ENCODE measurements around the gene OR6B2.

OR6B2 gene

DNA sequence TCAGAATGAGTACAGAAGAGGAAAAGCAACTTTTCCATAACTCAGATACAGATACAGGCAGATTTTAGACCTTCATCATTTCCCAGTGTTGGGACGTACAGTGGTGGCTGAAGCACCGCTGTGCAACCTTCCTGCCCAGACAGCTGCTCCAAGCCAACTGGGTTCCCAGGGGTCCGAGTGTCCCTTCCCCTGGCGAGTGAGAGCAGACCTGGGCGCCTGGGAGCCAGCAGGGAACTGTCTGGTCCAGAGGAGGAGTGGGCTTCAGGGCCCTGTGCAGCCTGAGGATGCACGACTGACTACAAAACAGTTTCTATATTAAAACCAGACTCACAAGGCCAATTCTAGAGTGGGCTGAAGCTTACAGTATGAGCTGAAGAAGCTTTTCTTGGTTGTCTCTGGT is 11.1 kb upstream of the OR6B2 start:
- DNase-seq (ENCODE audit: low read depth): no peak

GRCh38 chr2:240037358-240037757 is 7.1 kb upstream of the OR6B2 start:
- DNase-seq (ENCODE audit: low read depth): no peak

- no peak for DNase-seq (ENCODE audit: low read depth)
These were observed 3.1 kb upstream of the OR6B2 start for GRCh38 chr2:240033330-240033678.

DNA sequence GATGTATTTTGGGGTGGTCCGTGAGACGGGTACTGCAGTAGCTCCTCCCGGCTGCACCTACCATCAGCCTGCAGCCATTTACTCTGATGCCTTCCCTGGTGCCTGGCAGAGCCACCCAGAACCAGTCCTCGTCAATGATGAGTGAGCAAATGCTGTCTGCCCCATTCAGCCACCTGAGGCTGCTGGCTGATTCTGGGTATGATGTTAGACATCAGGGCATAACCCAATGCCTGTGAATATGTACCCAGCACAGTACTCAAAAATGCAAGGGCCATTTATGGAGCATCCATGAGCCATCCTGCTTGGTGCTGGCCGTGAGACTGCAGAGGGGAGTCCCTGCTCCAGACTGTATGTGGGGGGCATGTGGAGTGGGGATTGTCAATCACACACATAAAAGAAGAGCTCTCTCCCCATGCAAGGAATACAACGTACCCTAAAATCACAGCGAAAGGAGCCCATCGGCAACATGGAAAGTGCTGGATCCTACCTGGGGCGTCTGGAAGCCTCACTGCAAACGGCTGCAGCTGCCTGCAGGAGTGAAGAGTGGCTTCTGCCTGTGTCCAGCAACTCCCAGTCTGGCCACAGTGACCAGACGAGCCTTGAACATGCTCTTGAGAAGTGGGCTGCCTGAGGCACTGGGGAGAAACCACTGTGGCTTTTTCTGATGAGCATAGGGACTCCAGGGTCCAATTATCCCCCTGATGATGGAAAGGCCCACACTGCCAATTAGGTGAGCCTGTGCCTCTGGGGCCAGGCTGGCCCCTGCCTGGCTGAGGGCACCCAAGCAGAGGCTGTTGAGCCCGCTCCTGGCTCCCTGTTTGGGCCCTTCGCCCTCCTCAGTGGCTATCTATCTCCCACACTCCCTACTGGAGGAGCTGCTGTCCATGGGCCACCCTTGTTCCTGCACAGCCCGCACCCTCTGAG is 2.4 kb upstream of the OR6B2 start:
- DNase-seq (ENCODE audit: low read depth): no peak

- no peak for DNase-seq (ENCODE audit: low read depth)
These were observed 5.5 kb downstream of the OR6B2 start for GRCh38 chr2:240024766-240025165.

GRCh38 chr2:240023792-240024191 is 6.4 kb downstream of the OR6B2 start:
- no peak for DNase-seq (ENCODE audit: low read depth)

- DNase-seq (ENCODE audit: low read depth): peak; percentile 18
These were observed 8.6 kb downstream of the OR6B2 start for GRCh38 chr2:240021488-240022104.

GRCh38 chr2:240018071-240018750 is 12.0 kb downstream of the OR6B2 start:
- DNase-seq (ENCODE audit: low read depth): no peak

DNA sequence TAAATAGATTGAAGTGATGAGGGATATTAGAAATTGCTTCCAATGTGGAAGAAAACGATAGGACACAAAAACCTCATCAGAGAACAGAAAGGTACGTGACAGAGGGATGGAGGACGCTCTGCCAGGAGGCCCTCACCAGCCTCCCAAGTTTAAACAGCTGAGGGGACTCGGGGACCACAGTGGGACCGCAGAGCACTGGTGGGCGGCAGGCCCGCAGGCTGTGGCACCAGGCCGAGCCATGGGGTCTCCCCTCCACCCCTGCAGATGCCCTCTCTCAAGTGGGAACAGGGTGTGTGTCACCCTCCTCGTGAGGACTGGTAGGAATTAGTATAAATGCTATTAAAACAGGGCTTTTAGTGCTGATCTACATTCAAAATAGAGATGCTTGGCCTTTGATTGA is 15.9 kb downstream of the OR6B2 start:
- no peak for DNase-seq (ENCODE audit: low read depth)

- DNase-seq (ENCODE audit: low read depth): no peak
These were observed 16.9 kb downstream of the OR6B2 start for GRCh38 chr2:240013343-240013742.

- no peak for DNase-seq (ENCODE audit: low read depth)
These were observed 27.2 kb downstream of the OR6B2 start for GRCh38 chr2:240002983-240003382.

GRCh38 chr2:240000671-240001070 is 29.6 kb downstream of the OR6B2 start:
- no peak for DNase-seq (ENCODE audit: low read depth)

- no peak for DNase-seq (ENCODE audit: low read depth)
These were observed 32.4 kb downstream of the OR6B2 start for GRCh38 chr2:239997686-239998409.

DNA sequence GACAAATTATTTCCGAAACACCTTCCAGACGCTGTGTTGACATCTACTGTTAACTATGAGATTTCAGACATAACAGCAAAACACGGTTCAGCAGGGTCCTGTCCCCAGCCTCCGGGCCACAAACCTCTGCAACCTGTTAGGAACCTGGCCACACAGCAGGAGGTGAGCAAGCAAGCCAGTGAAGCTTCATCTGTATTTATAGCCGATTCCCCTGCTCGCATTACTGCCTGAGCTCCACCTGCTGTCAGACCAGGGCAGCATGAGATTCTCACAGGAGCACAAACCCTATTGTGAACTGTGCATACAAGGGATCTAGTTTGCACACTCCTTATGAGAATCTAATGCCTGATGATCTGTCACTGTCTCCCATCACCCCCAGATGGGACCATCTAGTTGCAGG is 36.1 kb downstream of the OR6B2 start:
- DNase-seq (ENCODE audit: low read depth): no peak

DNA sequence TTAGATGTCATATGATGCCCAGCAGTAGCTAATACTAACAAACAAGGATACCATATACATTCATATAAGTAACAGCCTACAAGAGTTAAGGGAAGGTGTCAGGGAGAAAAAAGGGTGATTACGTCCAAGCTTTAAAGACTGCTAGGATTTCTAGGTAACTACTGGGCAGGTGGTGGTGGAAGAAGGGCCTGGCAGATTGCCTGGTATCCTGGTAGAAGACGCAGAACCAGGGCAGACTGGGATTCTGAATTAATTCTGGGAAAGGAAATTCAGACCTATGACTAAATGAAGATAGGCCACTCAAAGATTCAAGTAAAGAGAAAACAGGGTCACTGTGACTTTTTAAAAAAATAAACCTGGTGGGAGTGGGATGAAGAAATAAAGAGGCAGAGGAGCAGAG is 36.9 kb downstream of the OR6B2 start:
- no peak for DNase-seq (ENCODE audit: low read depth)

- peak; percentile 28 for DNase-seq (ENCODE audit: low read depth)
These were observed 38.4 kb downstream of the OR6B2 start for GRCh38 chr2:239991689-239992314.

DNA sequence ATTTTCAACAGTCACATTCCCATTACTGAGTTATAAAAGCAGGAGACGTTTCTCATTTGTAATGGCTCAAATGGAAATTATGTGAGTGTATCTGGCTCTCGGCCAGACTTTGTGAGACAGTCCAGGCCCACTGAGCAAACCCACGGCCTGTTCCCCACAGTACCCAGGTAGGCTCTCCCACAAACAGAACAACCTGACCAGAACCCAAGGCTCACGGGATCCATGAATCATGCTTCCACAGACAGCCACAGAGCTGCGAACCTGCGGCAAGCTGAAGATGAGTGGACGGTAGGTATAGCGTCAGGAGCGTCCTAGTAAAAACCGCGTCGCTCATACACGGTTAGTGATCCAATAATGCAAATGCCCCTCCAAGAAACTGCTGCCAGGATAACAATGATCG is 39.3 kb downstream of the OR6B2 start:
- no peak for DNase-seq (ENCODE audit: low read depth)

GRCh38 chr2:239985356-239985755 is 44.9 kb downstream of the OR6B2 start:
- DNase-seq (ENCODE audit: low read depth): no peak

DNA sequence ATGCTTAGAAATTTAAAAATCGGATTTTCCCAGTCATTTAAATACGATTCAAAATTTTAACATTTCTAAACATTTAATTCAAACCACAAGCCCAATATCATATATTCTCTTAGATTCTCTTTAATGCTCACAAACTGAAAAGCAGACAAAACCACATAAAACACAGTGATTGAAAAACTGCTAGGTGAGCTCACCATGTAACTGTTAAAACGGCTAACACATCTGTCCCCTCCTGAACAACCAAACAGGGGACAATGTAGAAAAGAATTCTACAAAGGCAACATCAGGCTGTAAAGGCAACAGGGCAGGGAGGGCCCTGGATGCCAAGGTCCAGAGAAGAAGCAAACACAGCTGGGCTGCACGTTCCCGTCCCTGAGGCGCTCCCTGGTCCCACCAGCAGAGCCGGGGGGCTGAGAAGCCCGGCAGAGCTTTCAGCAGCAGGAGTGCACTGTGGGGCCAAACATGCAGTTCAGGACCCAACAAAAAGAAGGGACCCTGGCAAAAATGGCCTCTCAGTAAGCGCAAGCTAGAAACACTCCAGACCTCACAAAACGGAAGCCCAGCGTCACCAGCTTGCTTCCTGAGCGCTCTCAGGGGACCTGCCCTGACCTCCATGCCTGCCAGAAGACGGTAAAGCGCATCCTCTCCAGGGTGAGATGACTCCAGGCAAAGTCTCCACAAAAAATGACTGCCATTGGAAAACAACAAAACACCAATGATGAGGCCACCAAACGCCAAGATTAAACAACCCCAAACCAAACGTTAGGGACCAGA is 45.6 kb downstream of the OR6B2 start:
- DNase-seq (ENCODE audit: low read depth): no peak

DNA sequence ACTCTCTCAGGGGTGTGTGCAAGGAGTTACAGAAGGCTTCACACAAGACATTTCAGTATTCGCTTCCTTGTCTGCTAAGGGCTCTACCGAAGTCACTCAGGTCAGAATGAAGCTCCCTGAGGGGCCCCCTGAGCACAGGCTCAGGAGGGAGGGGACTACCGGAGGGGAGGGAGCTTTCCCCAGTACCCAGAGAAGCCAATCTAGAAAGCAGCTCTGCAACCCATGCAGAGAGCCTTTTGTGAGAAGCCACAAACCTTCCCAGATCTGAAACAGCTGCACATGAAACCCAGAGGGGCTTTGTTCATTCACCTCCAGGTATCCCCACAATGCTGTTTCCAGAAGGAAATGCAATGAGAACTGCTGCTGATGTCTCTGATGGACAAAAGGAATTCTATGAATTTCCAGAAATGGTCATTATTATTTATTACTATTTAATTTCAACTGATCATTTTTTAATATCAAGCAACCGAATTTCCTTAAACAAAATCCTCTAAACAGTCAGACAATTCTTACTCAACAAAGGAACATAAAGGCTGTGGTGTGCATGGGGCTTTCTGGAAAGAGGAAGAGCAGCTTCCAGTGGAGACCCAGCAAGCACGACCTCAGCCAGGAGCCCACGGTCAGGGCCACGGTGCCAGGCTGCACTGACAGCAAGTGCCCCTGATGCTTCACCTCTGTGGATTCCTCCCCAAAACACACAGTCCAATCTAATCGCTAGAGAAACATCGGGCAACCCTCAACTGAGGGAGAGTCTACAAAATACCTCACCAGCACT is 47.0 kb downstream of the OR6B2 start:
- no peak for DNase-seq (ENCODE audit: low read depth)

All from stromal cell of bone marrow (primary cell).